HG03521 (cell line): ENCODE data around the gene NKTR.

Source experiments
- ATAC-seq: cut with Tn5 transposase; IDR thresholded peaks from one replicate; pipeline ENCODE4 v1.9.1; 2021; ENCODE audit warnings: mild to moderate bottlenecking, moderate library complexity; ENCODE audit not compliant: unreplicated experiment

The NKTR gene

DNA sequence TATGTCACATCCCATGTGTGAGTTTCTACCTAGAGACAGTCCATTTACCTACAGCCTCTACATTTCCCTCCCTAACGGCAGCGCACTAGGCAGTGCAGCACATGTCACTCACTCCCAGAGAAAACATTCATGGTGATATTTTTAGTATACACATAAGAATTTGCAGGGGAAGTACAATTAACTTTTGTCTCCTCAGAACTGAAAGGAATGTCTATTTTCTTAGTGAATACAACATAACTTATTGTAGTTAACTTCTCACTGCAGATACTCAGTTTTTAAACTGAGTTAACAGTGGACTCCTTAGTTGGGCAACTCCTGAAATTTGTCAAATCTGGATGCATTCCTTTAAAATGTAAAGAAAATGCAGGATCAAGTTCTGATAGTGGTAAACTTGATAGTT, 48.5 kb downstream of the NKTR start:
- no peak for ATAC-seq

DNA sequence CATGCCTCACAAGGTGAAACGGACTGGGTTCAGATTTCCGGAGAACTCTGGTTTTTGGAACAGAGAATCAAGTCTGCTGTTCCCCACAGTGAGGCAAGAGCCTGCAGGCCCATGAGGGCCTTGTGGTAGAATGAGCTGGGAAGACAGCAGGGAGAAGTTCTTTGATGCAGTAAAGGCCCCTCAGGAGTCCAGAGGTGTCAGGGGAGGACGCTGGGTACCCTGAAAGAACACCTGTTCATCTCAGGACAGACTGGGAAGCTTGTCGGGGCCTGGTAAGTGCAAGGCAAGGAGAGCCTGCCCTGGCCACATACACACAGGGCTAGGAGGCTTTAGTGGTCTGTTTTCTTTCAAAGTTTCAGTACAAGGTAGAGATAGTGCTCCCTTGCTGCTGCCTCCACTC, 49.3 kb downstream of the NKTR start:
- ATAC-seq, result no peak

GRCh38 chr3:42651248-42652091, 51.0 kb downstream of the NKTR start:
- ATAC-seq, result no peak

- no peak for ATAC-seq
Measured at GRCh38 chr3:42652251-42652610, 51.7 kb downstream of the NKTR start.

DNA sequence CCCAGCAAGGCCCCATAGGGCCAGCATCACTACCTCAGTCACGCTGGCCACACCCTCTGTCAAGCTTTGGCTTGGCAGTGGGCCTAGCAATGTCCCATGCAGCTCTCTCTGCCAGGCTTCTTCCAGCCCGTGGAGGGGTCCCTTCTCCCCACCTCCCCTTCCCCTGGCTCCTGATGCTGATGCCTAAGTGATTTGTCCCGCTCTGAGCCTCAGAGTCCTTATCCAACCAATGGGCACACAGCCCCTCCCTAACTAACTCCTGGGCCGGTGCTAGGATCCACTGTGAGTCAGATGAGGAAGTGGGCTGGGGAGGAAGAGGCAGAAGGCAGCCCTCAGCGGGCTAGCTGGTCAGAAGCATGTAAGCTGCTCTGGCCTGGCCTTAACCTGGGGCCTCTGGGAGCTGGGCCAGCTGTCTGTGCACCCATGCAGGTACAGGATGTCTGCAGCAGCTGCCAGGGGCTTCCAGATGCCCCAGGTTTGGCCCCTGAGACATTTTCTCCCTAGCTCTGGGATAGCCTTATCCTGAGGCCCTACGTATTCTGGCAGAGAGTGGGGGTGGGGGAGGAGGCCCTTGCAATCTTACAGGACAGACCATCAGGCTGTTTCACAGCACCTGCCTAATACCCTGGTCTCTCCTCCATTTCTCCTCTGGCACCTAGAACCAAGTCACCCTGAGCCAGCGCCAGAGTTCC, 52.3 kb downstream of the NKTR start:
- ATAC-seq, result peak; percentile 54

- no peak for ATAC-seq
Measured at GRCh38 chr3:42653303-42653559, 52.7 kb downstream of the NKTR start.

- no peak for ATAC-seq
Measured at GRCh38 chr3:42653560-42654330, 53.3 kb downstream of the NKTR start, which contains the start of gene ZBTB47. TSS of gene ZBTB47 (plus strand) at chr3:42653697. CDS start at chr3:42658356, 4,659 bp downstream.

DNA sequence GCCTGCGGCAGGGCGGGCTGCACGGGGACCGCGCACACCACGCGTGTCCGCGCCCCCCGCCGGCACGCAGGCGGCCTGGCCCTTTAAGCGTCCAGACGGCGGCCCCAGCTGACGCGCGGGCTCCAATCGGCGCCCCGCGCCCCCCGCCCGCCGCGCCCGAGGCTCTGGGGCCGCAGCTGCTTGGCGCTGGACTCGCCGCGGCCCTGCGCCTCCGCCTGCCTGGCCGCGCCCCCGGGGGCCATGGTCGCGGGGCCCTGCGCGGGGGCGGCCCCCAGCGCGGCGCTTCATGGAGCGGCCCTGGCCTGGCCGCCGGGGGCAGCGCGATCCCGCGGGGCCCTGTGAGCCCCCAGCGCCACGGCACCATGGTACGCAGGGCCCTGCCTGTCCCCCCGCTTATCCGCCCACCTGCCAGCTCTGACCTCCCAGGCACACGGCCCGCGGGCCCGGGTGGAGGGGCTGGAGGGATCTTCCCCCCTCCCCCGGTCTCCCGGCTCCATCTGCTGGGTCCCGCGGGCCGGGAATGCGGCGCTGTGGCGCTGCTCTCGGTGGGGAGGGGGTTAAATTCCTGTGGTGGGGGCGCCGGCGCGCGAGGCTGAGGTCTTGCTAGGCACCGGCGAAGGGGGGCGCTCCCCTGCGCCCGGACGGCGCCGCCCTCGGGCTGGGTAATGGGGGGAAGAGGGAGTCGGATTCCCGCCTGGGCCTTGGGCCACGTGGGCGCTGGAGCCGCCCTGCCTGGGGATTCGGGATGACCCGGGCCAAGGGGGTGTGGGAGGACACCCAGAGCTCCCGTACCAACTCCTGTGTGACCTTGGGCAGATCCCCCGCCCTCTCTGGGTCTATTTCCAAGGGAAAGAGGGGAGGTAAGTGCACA, 54.1 kb downstream of the NKTR start:
- no peak for ATAC-seq

GRCh38 chr3:42655331-42655888, 54.9 kb downstream of the NKTR start:
- ATAC-seq, result no peak

GRCh38 chr3:42655980-42656679, 55.6 kb downstream of the NKTR start:
- no peak for ATAC-seq

DNA sequence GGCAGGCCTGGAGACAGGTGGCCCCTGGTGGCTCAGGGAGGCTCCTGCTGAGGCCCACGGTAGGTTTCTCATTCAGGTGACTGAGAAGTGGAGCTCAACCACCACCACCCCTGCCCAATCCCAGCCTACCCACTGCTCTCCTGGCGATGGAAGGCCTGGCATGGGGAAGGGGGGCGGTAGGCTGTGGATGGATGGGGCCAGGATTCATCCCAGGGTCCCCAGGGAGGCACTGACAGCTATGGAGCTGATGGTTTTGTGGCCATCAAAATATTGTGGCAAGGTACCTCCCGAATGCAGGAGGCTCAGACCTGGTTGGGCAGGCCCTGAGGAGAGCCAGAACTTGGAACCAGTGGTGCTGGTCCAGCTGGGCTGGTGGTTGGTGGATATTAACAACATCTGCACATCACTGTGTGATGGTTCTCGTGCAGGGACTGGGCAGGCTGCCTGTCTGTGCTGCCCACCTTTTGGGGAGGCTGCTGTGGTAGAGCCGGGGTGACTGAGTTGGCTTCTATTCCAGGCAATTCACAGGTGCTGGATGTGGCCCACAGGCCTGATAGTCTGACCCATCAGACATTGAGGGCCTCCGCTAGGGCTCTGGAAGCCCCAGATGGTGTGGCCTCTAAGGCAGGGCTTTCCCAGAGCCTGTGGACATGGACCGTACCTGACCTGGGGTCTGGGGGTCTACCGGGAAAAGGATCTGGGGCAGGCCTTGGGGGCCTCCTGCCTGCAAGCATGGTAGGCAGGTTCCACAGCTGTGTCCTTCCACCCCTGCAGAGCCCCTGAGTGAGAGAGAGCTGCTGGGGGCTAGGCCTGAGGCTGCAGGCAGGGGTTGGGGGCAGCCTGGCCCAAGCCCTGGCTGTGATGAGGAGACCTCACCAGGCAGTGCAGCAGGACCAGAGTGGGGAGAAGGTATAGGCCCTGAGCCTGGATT, 56.5 kb downstream of the NKTR start:
- no peak for ATAC-seq

- no peak for ATAC-seq
Measured at GRCh38 chr3:42657675-42658074, 57.2 kb downstream of the NKTR start.

DNA sequence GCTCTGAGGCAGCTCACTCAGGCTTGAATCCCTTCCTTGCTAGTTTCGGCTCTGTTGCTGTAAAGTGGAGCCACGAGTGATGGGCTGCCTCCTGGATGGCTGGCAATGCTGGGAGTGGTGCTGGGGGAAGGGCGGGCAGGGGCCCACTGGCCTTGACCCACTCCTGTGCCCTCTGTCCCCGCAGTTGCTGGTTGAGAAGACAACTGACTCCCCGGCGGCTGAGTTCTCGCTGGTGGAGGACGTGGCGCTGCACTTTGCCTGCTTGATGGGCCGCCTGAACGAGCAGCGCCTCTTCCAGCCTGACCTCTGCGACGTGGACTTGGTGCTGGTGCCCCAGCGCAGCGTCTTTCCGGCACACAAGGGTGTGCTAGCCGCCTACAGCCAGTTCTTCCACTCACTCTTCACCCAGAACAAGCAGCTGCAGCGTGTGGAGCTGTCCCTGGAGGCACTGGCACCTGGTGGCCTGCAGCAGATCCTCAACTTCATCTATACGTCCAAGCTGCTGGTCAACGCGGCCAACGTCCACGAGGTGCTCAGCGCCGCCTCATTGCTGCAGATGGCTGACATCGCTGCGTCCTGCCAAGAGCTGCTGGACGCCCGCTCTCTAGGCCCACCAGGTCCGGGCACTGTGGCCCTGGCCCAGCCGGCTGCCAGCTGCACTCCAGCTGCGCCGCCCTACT, 57.7 kb downstream of the NKTR start:
- ATAC-seq, result no peak

GRCh38 chr3:42658771-42659390, 58.4 kb downstream of the NKTR start:
- no peak for ATAC-seq

DNA sequence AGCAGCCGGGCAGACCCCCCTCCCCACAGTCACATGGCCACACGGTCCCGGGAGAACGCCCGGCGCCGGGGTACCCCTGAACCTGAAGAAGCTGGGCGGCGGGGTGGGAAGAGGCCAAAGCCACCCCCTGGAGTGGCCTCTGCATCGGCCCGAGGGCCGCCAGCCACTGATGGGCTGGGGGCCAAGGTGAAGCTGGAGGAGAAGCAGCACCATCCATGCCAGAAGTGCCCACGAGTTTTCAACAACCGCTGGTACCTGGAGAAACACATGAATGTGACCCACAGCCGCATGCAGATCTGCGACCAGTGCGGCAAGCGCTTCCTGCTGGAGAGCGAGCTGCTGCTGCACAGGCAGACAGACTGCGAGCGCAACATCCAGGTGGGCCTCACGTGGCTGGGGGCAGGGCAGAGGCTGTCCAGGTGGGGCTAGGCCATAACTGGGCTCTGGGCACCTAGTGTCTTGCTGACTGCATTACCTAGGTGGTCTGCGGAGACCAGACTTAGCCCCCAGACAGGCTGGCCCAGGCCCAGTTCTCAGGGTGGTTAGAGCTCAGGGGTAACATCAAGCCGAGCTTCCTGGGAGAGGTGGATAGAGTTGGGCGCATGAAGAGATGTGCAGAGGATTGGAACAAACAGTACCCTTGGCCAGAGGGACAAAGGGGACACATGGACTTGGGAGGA, 59.1 kb downstream of the NKTR start:
- no peak for ATAC-seq

- no peak for ATAC-seq
Measured at GRCh38 chr3:42660131-42660715, 59.7 kb downstream of the NKTR start.

GRCh38 chr3:42660898-42661297, 60.4 kb downstream of the NKTR start:
- no peak for ATAC-seq
